SK-N-SH treated with all-trans-retinoic acid at 6 μM for 48 hours (cell line): ENCODE measurements around the gene FCN2.

Experiments
- CREB5 ChIP-seq: fragments of 250-450 bp; sonication (Bioruptor Pico); IDR thresholded peaks from 2 replicates; pipeline ENCODE4 v1.5.1; 2020; ENCODE audit warnings: low read depth, mild to moderate bottlenecking, moderate library complexity
- CSDC2 ChIP-seq: fragments of 250-450 bp; sonication (Bioruptor Pico); IDR thresholded peaks from 2 replicates; pipeline ENCODE4 v1.5.0; 2020; ENCODE audit warnings: mild to moderate bottlenecking, moderate library complexity
- CSRNP3 ChIP-seq: fragments of 250-450 bp; sonication (Bioruptor Pico); IDR thresholded peaks from 2 replicates; pipeline ENCODE4 v1.5.1; 2021; ENCODE audit warnings: mild to moderate bottlenecking, moderate library complexity
- ISL1 ChIP-seq: fragments of 250-450 bp; sonication (Bioruptor Pico); IDR thresholded peaks from 2 replicates; pipeline ENCODE4 v2.1.2; 2022; ENCODE audit warnings: mild to moderate bottlenecking, moderate library complexity
- OSR1 ChIP-seq: fragments of 250-450 bp; sonication (Bioruptor Pico); IDR thresholded peaks from 2 replicates; pipeline ENCODE4 v1.8.0; 2022; ENCODE audit warnings: moderate library complexity, mild to moderate bottlenecking, inconsistent platforms
- PATZ1 ChIP-seq: fragments of 250-450 bp; sonication (Bioruptor Pico); IDR thresholded peaks from 2 replicates; pipeline ENCODE4 v1.8.0; 2020; ENCODE audit warnings: mild to moderate bottlenecking, moderate library complexity, borderline replicate concordance
- PPARA ChIP-seq: fragments of 250-450 bp; sonication (Bioruptor Pico); IDR thresholded peaks from 2 replicates; pipeline ENCODE4 v1.5.0; 2020; ENCODE audit warnings: mild to moderate bottlenecking, borderline replicate concordance
- RARB ChIP-seq: fragments of 250-450 bp; sonication (Bioruptor Pico); IDR thresholded peaks from 2 replicates; pipeline ENCODE4 v1.8.0; 2021; ENCODE audit warnings: mild to moderate bottlenecking, moderate library complexity
- TOX ChIP-seq: fragments of 250-450 bp; sonication (Bioruptor Pico); IDR thresholded peaks from 2 replicates; pipeline ENCODE4 v1.8.0; 2021; ENCODE audit warnings: mild to moderate bottlenecking, moderate library complexity, borderline replicate concordance
- ZC3H10 ChIP-seq: fragments of 250-450 bp; sonication (Bioruptor Pico); IDR thresholded peaks from 2 replicates; pipeline ENCODE4 v1.5.1; 2021; ENCODE audit warnings: mild to moderate bottlenecking, moderate library complexity
- ZFP30 ChIP-seq: fragments of 450-650 bp; formaldehyde crosslinking; IDR thresholded peaks from 2 replicates; pipeline ENCODE4 v1.5.0; 2022; ENCODE audit warnings: mild to moderate bottlenecking, moderate library complexity
- ZNF565 ChIP-seq: fragments of 450-650 bp; formaldehyde crosslinking; conservative IDR thresholded peaks from 2 replicates; pipeline ENCODE4 v1.5.0; 2020; ENCODE audit warnings: low read depth, mild to moderate bottlenecking, moderate library complexity

- TF ChIP-seq ISL1 = no peak
- no peak for TF ChIP-seq CSDC2 (CRISPR knock-in tag)
- no peak for TF ChIP-seq CREB5
- no peak for TF ChIP-seq OSR1 (CRISPR knock-in tag)
- TF ChIP-seq PPARA (CRISPR knock-in tag) = no peak
- no peak for TF ChIP-seq ZC3H10 (CRISPR knock-in tag)
- no peak for TF ChIP-seq ZNF565 (CRISPR knock-in tag)
- no peak for TF ChIP-seq RARB
- no peak for TF ChIP-seq ZFP30 (CRISPR knock-in tag)
- TF ChIP-seq PATZ1 (CRISPR knock-in tag) = no peak
- no peak for TF ChIP-seq TOX (CRISPR knock-in tag)
- TF ChIP-seq CSRNP3 (CRISPR knock-in tag) = no peak
Observed at GRCh38 chr9:134839455-134840125, 41.0 kb upstream of the FCN2 start.
